ENCODE data around the gene TOP1. TPM values are rescaled to one million over a fixed set of nuclear protein-coding genes. Genes with fewer than 3 reads are reported as not detected.

The TOP1 gene
- total RNA-seq, 1 donor from 2014 or later: 16.2 TPM

DNA sequence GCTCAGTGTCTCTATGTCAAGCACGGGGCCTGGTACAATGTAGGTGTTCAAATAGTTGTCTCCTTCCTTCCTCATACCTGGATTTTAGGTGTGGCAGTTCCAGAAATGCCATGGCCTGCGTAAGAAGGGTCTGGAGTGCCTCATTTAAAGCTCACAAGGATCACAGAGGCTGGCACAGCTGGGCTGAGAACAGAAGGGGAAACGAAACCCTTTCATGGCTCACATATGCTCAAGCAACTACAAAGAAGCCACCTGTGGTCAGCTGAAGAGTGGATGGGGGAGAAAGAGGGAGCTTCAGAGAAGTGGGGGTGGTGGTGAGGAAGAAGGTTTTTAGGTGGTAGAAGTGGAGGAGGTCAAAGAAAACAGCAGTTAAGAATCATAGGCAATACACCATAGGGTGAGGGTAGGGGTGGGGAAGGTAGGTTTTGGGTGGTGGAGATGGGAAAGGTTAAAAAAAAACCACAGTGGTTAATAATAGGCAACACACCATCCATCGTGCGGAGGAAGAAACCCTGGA, 17.0 kb upstream of the TOP1 start:
- no peak for DNase-seq (ENCODE audit: low read depth)
- TF ChIP-seq, protein P1, sequence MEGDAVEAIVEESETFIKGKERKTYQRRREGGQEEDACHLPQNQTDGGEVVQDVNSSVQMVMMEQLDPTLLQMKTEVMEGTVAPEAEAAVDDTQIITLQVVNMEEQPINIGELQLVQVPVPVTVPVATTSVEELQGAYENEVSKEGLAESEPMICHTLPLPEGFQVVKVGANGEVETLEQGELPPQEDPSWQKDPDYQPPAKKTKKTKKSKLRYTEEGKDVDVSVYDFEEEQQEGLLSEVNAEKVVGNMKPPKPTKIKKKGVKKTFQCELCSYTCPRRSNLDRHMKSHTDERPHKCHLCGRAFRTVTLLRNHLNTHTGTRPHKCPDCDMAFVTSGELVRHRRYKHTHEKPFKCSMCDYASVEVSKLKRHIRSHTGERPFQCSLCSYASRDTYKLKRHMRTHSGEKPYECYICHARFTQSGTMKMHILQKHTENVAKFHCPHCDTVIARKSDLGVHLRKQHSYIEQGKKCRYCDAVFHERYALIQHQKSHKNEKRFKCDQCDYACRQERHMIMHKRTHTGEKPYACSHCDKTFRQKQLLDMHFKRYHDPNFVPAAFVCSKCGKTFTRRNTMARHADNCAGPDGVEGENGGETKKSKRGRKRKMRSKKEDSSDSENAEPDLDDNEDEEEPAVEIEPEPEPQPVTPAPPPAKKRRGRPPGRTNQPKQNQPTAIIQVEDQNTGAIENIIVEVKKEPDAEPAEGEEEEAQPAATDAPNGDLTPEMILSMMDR (conservative IDR thresholded peaks at IDR 0.05; ENCODE audit: low read depth, low read length): no peak
- no peak overlapping the region for H3K4me3 ChIP-seq (ENCODE audit: low read depth, low read length)

DNA sequence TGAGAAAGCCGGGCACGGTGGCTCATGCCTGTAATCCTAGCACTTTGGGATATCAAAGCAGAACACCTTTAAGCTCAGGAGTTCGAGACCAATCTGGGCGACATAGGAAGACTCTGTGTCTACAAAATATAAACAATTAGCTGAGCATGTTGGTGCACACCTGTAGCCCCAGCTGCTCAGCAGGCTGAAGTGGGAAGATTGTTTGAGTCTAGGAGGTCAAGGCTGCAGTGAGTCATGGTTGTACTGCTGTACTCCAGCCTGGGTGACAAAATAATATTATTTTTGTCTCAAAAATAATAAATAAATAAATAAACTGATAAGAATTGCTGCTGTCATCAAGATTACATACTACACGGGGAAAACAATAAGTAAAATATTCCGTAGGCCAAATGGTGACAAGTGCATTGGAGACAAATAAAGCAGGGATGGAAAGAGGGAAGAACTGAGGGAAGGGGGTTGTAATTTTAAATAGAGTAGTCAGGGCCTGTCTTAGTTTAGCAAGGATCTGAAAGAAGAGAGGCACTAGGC, 14.0 kb upstream of the TOP1 start:
- no peak for DNase-seq (ENCODE audit: low read depth)
- no peak overlapping the region for H3K4me3 ChIP-seq (ENCODE audit: low read depth, low read length)
- TF ChIP-seq, protein P1 (conservative IDR thresholded peaks at IDR 0.05; ENCODE audit: low read depth, low read length): no peak

DNA sequence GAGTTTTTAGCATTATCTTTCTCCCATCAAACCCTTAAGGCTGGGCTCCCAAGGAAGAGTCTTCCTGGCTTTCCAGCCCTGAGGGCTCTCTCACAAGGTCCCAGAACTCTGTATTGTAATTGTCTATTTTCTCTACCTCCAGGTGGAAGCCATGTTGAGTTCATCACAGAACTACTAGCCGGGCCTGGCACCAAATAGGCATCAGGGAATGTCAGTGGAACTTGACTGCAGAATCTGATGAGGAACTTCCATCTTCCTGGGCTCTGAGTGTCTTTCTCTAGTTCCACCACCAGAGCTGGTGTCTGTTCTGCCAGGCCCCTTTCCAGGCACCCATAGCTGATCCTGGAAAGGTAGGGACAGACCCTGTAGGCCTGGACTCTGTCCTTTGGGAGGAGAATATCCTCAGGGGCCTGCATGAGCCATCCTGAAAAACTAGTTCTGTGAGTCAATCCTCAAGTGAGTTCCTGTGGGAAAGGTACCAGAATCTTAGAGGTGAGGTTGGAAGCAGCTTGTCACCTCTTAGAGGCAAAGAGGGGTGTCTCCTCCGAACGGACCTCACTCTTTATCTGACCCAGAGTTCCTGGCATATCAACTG, 11.1 kb upstream of the TOP1 start:
- TF ChIP-seq, protein P1 (conservative IDR thresholded peaks at IDR 0.05; ENCODE audit: low read depth, low read length): no peak
- no peak overlapping the region for H3K4me3 ChIP-seq (ENCODE audit: low read depth, low read length)
- no peak for DNase-seq (ENCODE audit: low read depth)

DNA sequence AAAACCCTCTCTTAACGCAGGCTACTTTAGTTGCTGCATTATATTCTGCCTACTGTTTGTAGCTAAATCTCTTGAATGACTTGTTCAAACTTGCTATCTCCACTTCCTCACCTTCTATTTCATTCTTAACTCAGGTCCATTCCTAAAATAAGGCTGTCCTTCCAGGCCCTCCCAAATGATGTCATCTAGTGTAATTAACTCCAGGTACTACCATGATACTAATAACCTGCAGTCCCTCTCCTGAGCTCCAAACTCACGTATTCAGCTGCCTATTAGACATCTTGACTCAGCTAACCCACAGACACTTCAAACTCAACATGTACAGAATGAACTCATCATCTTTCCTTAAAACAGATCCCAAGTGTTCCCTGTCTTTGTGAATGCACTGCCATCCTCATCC, 10.5 kb upstream of the TOP1 start:
- TF ChIP-seq, protein P1 (conservative IDR thresholded peaks at IDR 0.05; ENCODE audit: low read depth, low read length): no peak
- H3K4me3 ChIP-seq (ENCODE audit: low read depth, low read length): no peak overlapping the region
- DNase-seq (ENCODE audit: low read depth): no peak

DNA sequence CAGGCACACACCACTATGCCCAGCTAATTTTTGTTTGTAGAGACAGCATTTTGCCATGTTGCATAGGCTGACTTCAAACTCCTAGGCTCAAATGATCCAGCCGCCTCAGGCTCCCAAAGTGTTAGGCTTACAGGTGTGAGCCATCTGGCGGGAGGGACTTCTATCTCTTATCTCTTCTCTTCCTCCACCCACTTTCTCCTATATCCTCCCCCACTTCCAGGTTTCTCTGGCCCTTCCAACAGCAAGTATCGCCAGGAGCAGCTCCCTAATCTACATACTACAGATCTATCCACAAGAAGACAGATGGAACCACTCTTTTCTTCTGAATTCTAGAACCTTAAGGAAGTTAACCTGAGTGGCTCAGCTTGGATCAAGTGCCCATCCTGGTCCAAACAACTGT, 5.1 kb upstream of the TOP1 start:
- DNase-seq (ENCODE audit: low read depth): no peak
- no peak overlapping the region for H3K4me3 ChIP-seq (ENCODE audit: low read depth, low read length)
- TF ChIP-seq, protein P1 (conservative IDR thresholded peaks at IDR 0.05; ENCODE audit: low read depth, low read length): no peak

DNA sequence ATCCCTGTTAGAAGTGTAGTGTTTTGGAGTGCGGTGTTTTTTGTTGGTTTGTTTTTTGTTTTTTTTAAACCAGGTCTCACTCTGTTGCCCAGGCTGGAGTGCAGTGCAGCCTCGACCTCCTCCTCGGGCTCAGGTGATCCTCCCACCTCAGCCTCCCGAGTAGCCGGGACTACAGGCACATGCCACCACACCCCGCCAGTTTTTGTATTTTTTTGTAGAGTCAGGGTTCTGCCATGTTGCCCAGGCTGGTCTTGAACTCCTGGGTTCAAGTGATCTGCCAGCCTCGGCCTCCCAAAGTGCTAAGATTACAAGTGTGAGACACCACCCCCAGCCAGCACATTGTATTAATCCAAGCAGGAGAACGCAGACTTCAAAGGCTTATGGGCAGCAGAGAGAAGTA, 1.3 kb upstream of the TOP1 start:
- no peak overlapping the region for H3K4me3 ChIP-seq (ENCODE audit: low read depth, low read length)
- DNase-seq (ENCODE audit: low read depth): no peak
- TF ChIP-seq, protein P1 (conservative IDR thresholded peaks at IDR 0.05; ENCODE audit: low read depth, low read length): no peak

DNA sequence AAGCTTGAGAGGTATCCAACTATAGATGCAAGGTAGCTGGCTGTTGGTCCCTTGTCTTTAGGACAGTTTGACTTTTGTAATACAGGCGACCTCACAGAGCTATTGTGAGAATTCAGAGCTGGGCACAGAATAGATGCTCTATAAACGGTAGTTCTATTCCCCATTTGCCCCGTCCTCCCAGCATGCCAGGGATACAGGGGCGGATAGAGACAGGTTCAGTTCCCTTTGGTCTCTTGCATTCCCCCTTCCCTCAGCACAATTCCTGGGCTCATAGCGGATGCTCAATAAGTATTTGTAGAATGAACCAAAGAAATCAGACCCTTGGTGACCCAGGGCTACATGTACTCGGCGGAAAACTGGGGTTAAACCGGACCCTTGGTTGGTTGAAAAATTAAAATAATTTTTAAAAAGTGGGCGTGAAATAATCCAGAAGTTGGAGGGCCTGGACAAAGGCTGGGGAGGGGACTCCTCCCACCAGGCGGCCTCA, 707 bp upstream of the TOP1 start:
- no peak for DNase-seq (ENCODE audit: low read depth)
- peak overlapping the region; percentile 85 for H3K4me3 ChIP-seq (ENCODE audit: low read depth, low read length)
- TF ChIP-seq, protein P1 (conservative IDR thresholded peaks at IDR 0.05; ENCODE audit: low read depth, low read length): no peak

All from epithelial cell of proximal tubule (primary cell).